NCI-H82 (cell line): ENCODE measurements around the gene TMEM52B.

Experiments used
- DNase-seq: peaks from one replicate; lab custom pipeline; 2025; lab: John Stamatoyannopoulos, UW

The TMEM52B gene

GRCh38 chr12:10178821-10179220 is at the start of gene TMEM52B:
Gene TMEM52B (plus strand): TSS chr12:10179032. CDS start chr12:10179575, 543 bp downstream.
- DNase-seq: no peak

GRCh38 chr12:10130042-10130441 is 48.8 kb upstream of the TMEM52B start, which contains the start of gene CLEC7A:
Gene CLEC7A (minus strand): TSS chr12:10130199. CDS start chr12:10130082, 117 bp downstream.
- no peak for DNase-seq

- DNase-seq: no peak
Observed at GRCh38 chr12:10131111-10131690, 47.6 kb upstream of the TMEM52B start.

GRCh38 chr12:10132850-10133370 is 45.9 kb upstream of the TMEM52B start:
- no peak for DNase-seq

- no peak for DNase-seq
Observed at GRCh38 chr12:10135126-10135525, 43.7 kb upstream of the TMEM52B start.

GRCh38 chr12:10136637-10137205 is 42.1 kb upstream of the TMEM52B start:
- peak; percentile 17 for DNase-seq

- peak; percentile 68 for DNase-seq
Observed at GRCh38 chr12:10140001-10140400, 38.8 kb upstream of the TMEM52B start.

- DNase-seq: no peak
Observed at GRCh38 chr12:10142976-10143589, 35.7 kb upstream of the TMEM52B start.

- DNase-seq: no peak
Observed at GRCh38 chr12:10147714-10148403, 31.0 kb upstream of the TMEM52B start.

GRCh38 chr12:10151621-10152020 is 27.2 kb upstream of the TMEM52B start:
- no peak for DNase-seq

GRCh38 chr12:10153271-10154144 is 25.3 kb upstream of the TMEM52B start:
- DNase-seq: peak; percentile 76

GRCh38 chr12:10154145-10154496 is 24.7 kb upstream of the TMEM52B start:
- no peak for DNase-seq

GRCh38 chr12:10155966-10156365 is 22.9 kb upstream of the TMEM52B start:
- DNase-seq: no peak

GRCh38 chr12:10158406-10158805 is 20.4 kb upstream of the TMEM52B start:
- no peak for DNase-seq

GRCh38 chr12:10159280-10159679 is 19.6 kb upstream of the TMEM52B start:
- no peak for DNase-seq

GRCh38 chr12:10160617-10161385 is 18.0 kb upstream of the TMEM52B start:
- DNase-seq: no peak

- DNase-seq: no peak
Observed at GRCh38 chr12:10163084-10163483, 15.7 kb upstream of the TMEM52B start.

- DNase-seq: no peak
Observed at GRCh38 chr12:10165421-10165820, 13.4 kb upstream of the TMEM52B start.

- DNase-seq: peak; percentile 19
Observed at GRCh38 chr12:10167599-10167998, 11.2 kb upstream of the TMEM52B start.

- no peak for DNase-seq
Observed at GRCh38 chr12:10169104-10169503, 9.7 kb upstream of the TMEM52B start.

- no peak for DNase-seq
Observed at GRCh38 chr12:10170216-10170615, 8.6 kb upstream of the TMEM52B start.
